Activated CD4-positive, alpha-beta T cell treated with anti-CD3 and anti-CD28 coated beads, Interleukin-2, Interleukin-4, amounts not matched to agents 100 ng/mL and 50 ng/mL, durations not matched to agents 16 hours and 8 hours (primary cell): ENCODE results near the gene GAPVD1.

Experiments
- DNase-seq: peaks from one replicate; pipeline ENCODE4 v3.0.0-alpha.2; 2020; ENCODE audit warnings: low spot score

Gene GAPVD1

DNA sequence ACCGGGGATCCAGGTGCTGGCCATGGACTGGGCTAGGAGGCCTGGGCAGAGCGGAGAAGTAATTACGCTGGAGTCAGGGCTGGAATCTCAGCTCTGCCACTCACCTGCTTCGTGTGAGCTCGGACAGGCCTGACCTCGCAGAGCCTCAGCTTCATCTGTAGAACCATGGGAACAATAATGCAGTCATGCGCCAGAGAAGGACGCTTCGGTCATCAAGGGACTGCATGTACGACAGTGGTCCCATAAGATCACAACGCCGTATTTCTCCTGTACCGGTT lies 145.1 kb downstream of the GAPVD1 start:
- no peak for DNase-seq

DNA sequence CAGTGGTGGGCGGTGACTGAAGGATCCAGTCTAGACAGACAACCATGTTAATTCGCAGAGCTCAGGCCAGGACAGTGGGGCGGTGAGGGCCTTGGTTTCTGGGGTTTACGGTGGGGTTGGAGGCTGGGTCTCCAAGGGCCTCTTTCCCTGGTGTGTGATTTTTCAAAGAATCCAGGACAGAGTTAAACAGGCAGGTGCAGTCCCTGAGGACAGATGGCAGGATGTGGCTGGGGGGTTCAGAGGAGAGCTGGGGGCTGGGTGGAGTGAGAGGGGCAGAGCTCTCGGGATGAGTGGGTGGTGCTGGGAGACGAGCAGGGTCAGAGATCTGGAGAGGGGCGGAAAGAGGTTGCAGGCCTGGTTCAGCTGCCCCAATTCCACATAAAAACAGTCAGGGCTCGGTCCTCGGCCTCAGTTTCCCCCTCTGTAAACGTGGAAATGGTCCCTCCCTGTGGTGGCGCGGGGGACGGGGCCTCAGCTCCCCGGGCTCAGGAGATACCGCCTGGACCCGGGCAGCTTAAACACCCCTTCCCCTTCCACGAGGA lies 145.9 kb downstream of the GAPVD1 start:
- DNase-seq, result no peak

DNA sequence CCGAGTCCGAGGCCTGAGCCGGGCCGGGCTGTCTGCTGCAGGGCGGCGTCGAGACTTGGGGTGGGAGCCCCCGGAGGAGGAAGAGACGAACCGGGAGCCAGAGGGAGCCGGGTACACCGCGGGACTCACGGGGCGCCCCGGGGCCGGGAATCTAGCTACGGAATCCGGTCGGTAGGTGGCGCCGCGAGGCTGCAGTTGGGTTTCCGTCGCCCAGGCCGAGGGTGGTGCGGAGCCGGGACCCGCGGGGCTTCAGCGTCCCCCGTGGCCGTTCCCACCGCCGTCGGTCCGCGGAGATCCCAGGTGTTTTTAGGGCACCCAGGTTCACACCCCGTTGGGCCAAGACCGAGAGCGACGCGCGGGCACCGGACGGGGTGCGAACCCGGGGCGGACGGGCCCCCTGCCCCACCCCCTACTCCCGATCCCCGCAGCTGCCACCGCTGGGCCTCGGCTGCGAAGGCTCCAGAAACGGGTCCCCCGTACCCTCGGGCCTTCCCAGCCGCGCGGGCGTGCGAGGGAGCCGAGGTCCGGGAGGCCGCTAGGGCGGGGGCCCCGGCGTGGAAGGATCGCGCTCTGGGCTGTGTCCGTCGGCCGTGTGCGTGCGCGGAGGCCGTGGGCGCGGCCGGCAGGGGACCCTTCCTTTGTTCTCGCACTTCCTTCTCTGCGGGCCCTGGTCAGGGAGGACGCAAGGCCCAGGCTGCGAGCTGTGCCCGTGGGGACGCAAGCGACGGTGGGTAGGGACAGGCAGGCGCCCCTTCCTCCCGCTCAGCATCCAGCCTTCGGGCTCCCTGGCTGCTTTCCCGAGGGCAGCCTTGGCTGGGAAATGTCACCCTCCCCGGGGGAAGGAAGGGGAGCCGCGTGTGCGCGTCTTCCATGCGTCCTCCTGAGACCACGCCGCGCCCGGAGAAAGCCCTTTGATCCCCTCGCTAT lies 146.6 kb downstream of the GAPVD1 start:
- DNase-seq, result peak; percentile 75

DNA sequence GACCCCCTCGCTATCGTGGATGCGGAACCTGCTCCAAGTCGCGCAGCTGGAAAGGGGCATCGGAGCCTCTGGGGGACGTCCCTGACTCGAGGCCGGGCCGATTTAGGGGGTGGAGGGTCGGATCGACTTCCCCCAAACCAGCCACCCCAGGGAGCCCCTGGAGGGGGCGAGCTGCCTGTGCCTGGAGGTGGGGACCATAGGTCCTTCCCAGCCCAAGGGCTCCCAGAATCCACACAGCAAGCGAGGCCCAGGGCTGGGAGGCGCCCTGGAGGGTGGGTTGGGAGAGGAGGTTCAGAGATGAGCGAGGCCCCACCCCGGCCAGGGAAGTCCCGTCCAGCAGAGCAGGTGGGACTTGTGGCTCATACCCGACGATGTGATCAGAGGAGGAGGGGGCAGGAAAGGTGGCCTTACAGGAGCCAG lies 147.6 kb downstream of the GAPVD1 start:
- DNase-seq, result no peak

DNA sequence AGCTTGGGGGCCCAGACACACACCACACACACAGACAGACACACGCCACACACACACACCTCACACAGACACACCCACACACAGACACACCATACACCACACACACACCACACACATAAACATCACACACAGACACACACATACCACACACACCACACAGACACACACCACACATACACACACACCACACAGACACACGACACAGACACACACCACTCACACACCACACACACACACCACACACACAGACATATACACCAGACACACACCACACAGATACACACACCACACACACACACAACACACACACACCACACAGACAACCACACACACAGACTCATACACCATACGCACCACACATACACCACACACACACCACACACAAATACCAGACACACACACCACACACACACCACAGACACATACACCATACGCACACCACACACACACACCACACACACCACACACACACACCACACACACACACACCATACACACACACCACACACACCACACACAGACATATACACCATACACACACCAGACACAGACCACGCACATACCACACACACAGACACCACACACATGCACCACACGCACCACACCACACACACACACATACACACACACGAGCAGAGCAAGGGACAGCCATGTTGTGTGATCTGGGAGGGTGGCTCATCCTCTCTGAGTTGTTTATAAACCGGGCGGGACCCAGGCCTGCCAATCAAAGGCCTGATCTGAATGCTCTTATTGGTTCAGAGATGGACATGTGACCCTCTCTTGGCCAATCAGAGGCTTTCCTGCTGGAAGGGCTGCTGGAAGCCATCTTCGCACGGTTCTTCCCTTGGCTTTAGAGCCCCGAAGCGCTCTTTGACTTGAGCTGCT lies 148.3 kb downstream of the GAPVD1 start:
- DNase-seq, result peak; percentile 52

DNA sequence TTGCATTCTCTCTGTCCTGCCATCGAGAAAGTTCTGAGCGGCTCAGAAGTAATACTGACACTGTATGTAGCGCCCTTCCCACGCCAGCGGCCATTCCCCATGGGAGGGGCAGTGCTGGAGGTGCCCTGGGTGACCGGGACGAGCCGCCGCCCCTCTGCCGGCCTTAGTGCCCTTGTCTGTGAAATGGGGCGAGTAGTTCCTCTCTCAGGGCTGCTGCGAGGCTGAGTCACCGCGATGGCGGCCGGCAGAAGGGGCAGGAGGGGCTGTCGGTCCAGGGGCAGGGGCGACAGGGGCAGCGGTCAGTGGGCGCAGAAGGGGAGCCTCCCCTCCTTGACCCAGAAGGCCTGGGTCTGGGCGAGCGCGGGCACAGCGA lies 148.9 kb downstream of the GAPVD1 start:
- DNase-seq, result no peak

DNA sequence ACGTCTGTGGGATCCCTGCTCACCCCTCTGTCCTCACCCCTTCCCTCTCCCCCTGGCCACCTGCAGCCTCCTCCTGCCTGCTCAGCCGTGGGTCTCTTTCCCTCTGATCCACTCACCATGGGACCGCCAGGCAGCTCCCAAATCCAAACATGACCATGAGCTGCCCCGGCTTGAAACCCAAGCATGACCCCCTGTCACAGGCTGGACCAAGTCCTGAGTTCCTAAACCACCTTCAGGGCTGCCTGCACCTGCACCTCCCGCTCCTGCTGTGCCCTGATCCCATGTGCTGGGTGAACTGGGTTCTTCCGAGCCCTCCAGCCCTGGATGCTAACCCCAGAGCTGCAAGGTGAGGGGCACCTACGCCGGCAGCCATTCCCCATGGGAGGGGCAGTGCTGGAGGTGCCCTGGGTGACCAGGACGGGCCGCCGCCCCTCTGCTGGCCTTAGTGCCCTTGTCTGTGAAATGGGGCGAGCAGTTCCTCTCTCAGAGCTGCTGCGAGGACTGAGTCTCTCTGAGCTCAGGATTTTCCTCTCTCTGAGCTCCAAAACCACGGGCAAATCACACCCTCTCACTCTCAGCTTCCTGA lies 149.6 kb downstream of the GAPVD1 start:
- DNase-seq, result no peak

DNA sequence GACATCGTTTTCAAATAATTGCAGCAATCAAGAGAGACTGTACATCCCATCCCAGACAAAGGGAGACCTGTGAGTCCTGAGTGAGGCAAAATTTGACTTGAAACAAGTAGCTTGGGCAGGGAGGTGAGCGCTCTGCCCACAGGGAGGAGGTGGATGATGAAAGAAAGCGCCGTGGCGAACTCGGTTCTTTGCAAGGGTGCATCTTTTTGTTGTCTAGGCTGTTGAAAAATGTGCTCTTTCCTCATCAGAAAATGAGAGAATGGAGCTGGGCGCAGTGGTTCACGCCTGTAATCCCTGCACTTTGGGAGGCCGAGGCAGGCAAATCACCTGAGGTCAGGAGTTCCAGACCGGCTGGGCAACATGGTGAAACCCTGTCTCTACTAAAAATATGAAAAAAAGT lies 150.5 kb downstream of the GAPVD1 start:
- DNase-seq, result no peak

DNA sequence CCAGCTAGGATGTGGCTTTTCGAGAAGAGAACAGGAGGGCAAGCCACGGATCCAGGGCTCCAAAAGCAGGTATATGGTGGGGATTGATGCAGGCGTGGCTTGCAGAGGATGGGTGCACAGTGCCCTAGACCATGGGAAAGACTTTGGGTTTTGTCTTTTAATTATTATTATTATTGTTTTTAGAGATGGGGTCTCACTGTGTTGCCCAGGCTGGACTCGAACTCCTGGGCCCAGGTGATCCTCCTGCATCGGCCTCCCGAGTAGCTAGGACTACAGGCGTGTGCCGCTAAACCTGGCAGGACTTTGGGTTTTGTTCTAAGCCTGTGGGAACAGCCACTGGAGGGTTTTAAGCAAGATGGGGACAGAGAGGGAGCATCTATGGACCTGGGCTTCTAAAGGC lies 152.0 kb downstream of the GAPVD1 start:
- no peak for DNase-seq

DNA sequence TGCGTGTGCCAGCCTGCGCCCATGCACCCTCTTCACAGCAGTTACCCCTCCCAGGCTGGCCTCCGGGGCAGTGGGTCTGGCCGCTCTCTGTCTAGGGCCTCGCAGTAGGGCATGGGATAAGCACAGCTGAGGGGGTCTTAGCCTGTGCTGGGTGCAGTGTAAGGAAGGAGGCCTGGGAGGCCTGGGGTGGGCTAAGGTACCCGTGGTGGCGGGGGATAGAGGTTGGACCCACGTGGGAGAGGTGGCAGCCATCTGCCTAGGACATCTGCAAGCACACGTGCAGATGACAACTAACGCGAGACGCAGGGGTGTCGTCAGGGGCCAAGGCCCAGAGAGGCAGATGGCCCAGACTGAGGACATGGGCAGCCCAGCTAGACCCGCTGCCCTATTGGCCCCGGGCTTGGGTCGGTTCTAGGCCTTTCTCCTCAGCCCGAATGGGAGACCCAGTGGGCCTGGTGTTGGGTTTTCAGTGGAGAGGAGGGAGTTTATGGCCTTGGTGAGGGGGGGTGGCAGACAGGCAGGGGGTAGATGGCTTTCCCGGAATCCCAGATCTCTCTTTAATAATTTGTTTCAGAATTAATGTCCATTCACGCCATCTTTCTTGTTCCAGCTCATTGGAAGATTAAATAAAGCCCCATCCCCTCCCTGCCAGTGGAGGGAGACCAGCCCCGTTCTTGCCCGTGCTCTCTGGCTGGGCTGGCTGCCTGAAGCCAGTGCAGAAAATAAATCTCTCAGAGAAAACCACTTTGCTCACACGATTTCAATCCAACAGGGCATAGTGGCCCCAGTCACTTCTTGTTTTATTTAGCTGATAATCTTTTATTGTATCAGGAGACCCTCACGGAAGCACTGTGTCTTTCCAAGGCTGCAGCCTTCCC lies 154.2 kb downstream of the GAPVD1 start:
- DNase-seq, result no peak

DNA sequence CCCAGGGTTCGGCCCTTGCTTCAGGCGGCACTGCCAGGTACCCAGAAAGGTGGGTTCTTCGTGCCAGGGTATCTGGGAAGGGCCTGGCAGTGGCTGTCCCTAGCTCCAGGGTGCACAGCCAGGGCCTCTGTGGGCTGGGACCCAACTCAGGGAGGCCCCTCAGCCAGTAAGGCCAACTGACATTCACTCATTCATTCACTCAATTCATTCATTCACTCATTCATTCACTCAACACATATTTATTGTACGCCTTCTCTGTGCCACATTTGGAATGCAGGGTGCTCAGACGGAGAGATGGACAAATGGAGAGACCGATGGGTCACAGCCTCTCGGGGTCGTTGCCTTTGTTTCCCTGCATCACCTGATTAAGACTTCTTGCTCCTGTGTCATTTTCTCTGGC lies 154.9 kb downstream of the GAPVD1 start:
- DNase-seq, result no peak
